HK-2 (cell line): Measurements from ENCODE around the gene STRADB.
"Not testable (repeated sequence)": the region's sequence is repeated elsewhere in the genome, so short reads cannot be mapped to it uniquely, and the experiment has no call there.

Source experiments
- DNase-seq: peaks from one replicate; pipeline ENCODE4 v3.0.0-alpha.2; 2018; ENCODE audit not compliant: unreplicated experiment

The STRADB gene

GRCh38 chr2:201430322-201430721 lies 21.2 kb upstream of the STRADB start:
- DNase-seq = not testable (repeated sequence)

GRCh38 chr2:201430839-201431238 lies 20.7 kb upstream of the STRADB start:
- no peak for DNase-seq

- no peak for DNase-seq
These were observed 19.4 kb upstream of the STRADB start for GRCh38 chr2:201432038-201432620.

GRCh38 chr2:201432621-201433393 lies 18.7 kb upstream of the STRADB start:
- no peak for DNase-seq

GRCh38 chr2:201433394-201433995 lies 18.0 kb upstream of the STRADB start:
- no peak for DNase-seq

GRCh38 chr2:201436141-201436540 lies 15.4 kb upstream of the STRADB start:
- DNase-seq = no peak

GRCh38 chr2:201439336-201439922 lies 12.1 kb upstream of the STRADB start:
- not testable (repeated sequence) for DNase-seq

- DNase-seq = no peak
These were observed 11.4 kb upstream of the STRADB start for GRCh38 chr2:201440182-201440581.

GRCh38 chr2:201441409-201441808 lies 10.1 kb upstream of the STRADB start:
- no peak for DNase-seq

GRCh38 chr2:201444746-201445465 lies 6.6 kb upstream of the STRADB start:
- no peak for DNase-seq

- no peak for DNase-seq
These were observed 4.5 kb upstream of the STRADB start for GRCh38 chr2:201447086-201447485.

GRCh38 chr2:201448061-201448460 lies 3.5 kb upstream of the STRADB start:
- DNase-seq = no peak

- no peak for DNase-seq
These were observed 2.8 kb upstream of the STRADB start for GRCh38 chr2:201448701-201449100.

GRCh38 chr2:201450954-201451291 lies 617 bp upstream of the STRADB start:
- no peak for DNase-seq

- no peak for DNase-seq
These were observed 750 bp downstream of the STRADB start for GRCh38 chr2:201452058-201452921.

- DNase-seq = no peak
These were observed 1.5 kb downstream of the STRADB start for GRCh38 chr2:201452922-201453643.

GRCh38 chr2:201458381-201458780 lies 6.8 kb downstream of the STRADB start:
- DNase-seq = no peak

- DNase-seq = no peak
These were observed 9.0 kb downstream of the STRADB start for GRCh38 chr2:201460532-201460931.

- DNase-seq = no peak
These were observed 13.0 kb downstream of the STRADB start for GRCh38 chr2:201464547-201464946.

- DNase-seq = no peak
These were observed 14.0 kb downstream of the STRADB start for GRCh38 chr2:201465524-201465971.
